SH-SY5Y (cell line): ENCODE measurements around the gene GUK1.

Experiments used
- GATA2 ChIP-seq: IDR thresholded peaks from 2 replicates; pipeline ENCODE4 v1.6.1; 2011; ENCODE audit warnings: mild to moderate bottlenecking, low read depth, low read length
- GATA3 ChIP-seq: IDR thresholded peaks from 2 replicates; pipeline ENCODE4 v1.6.1; 2011; ENCODE audit warnings: low read depth, mild to moderate bottlenecking, low read length, moderate library complexity

GRCh38 chr1:228163776-228164519, 23.9 kb downstream of the GUK1 start:
- TF ChIP-seq GATA3 (no peak), GATA2 (no peak)
